Vagina (tissue), 2 donors: ENCODE measurements around the gene TULP4. TPM values are rescaled to one million over a fixed set of nuclear protein-coding genes. Genes with fewer than 3 reads are reported as not detected.

Experiments used
- DNase-seq, 2 donors: peaks; one replicate each; pipeline ENCODE4 v3.0.0-alpha.2; 2017; ENCODE audit errors: extremely low spot score in 2 of 2
- H3K27ac ChIP-seq: fragments of 200-600 bp; sonication (generic); one replicate; pipeline ENCODE4 v1.5.1; 2019
- H3K27me3 ChIP-seq: fragments of 200-600 bp; sonication (generic); one replicate; pipeline ENCODE4 v1.5.1; 2019
- H3K36me3 ChIP-seq, 2 donors: fragments of 200-600 bp; sonication (generic); one replicate each; pipeline ENCODE4 v1.5.1; 2017 to 2019
- H3K4me1 ChIP-seq: fragments of 200-600 bp; sonication (generic); one replicate; pipeline ENCODE4 v1.5.1; 2019
- H3K4me3 ChIP-seq, 2 donors: fragments of 200-600 bp; sonication (generic); 1 replicate in 1 of 2; 2 replicates in 1 of 2; pipeline ENCODE4 v1.5.1; 2016 to 2019
- H3K9me3 ChIP-seq: fragments of 200-600 bp; sonication (generic); one replicate; pipeline ENCODE4 v1.5.1; 2019
- POLR2A ChIP-seq, 2 donors: fragments of 450-650 bp; IDR thresholded peaks; one replicate each; pipeline ENCODE4 v1.6.1; 2017; ENCODE audit warnings: antibody characterized with exemption in 2 of 2, mild to moderate bottlenecking in 2 of 2, moderate library complexity in 2 of 2
- POLR2AphosphoS5 ChIP-seq, 2 donors: sonication (generic); formaldehyde crosslinking; IDR thresholded peaks; one replicate each; pipeline ENCODE4 v1.9.0; 2017; ENCODE audit warnings: antibody characterized with exemption in 2 of 2, mild to moderate bottlenecking in 2 of 2, low read depth in 1 of 2; ENCODE audit not compliant: insufficient read depth in 1 of 2
- intact Hi-C: fragments of 100-400 bp; cut with DNase I; formaldehyde crosslinking; loops from one replicate; pipeline ENCODE4 v1.15.1; 2023
- total RNA-seq: library from RNA; depleted of rRNA; stranded (reverse); fragments of >200 nt; gene quantifications from one replicate; pipeline ENCODE4 v1.2.3, GENCODE V29; 2016
- TF ChIP-seq, protein P1 (sequence below), 3 experiments: fragments of 450-650 bp in 2 of 3; fragments of 200-600 bp in 1 of 3; sonication (generic) in 1 of 3; IDR thresholded peaks; one replicate each; pipeline ENCODE4 v1.5.1; 2017 to 2019; ENCODE audit warnings: antibody characterized with exemption in 3 of 3, mild to moderate bottlenecking in 2 of 3, moderate library complexity in 2 of 3

TULP4 gene
- total RNA-seq, 1 donor from 2014 or later: 79.8 TPM

DNA sequence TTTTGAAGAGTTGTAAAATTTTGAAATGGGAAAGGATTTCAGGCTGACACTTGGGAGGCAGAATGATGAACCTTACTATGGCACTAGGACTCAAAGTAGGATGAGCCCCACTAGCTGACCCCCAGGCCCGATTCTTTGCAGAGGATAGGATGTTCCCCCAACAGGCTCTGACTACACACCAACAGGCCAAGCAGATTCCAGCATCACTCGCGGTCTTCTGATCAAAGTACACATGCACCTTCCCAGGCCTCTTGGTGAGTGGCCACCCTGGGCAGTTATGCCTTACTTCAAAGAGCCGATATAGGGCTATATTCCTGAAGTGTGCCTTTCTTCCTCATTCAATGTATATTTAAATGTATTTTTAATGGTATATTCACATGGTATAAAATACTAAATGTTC, 130.0 kb downstream of the TULP4 start:
- Histone ChIP-seq H3K36me3 (peaks cover 0 to 3% of the 10 kb centered on the region in 2 donors), H3K4me1 (no peaks in the 10 kb centered on the region), H3K4me3 (no peak overlapping the region), H3K27ac (no peak overlapping the region), H3K27me3 (no peaks in the 10 kb centered on the region), H3K9me3 (no peaks in the 10 kb centered on the region)
- DNase-seq: no peak
- TF ChIP-seq, protein P1, sequence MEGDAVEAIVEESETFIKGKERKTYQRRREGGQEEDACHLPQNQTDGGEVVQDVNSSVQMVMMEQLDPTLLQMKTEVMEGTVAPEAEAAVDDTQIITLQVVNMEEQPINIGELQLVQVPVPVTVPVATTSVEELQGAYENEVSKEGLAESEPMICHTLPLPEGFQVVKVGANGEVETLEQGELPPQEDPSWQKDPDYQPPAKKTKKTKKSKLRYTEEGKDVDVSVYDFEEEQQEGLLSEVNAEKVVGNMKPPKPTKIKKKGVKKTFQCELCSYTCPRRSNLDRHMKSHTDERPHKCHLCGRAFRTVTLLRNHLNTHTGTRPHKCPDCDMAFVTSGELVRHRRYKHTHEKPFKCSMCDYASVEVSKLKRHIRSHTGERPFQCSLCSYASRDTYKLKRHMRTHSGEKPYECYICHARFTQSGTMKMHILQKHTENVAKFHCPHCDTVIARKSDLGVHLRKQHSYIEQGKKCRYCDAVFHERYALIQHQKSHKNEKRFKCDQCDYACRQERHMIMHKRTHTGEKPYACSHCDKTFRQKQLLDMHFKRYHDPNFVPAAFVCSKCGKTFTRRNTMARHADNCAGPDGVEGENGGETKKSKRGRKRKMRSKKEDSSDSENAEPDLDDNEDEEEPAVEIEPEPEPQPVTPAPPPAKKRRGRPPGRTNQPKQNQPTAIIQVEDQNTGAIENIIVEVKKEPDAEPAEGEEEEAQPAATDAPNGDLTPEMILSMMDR (IDR thresholded peaks at IDR 0.05): no peak
- TF ChIP-seq POLR2A (IDR thresholded peaks at IDR 0.05): no peak
- no peak for TF ChIP-seq POLR2AphosphoS5 (IDR thresholded peaks at IDR 0.05; ENCODE audit: insufficient read depth in 1 of 2, low read depth in 1 of 2)
- intact Hi-C loops: no loop called here

DNA sequence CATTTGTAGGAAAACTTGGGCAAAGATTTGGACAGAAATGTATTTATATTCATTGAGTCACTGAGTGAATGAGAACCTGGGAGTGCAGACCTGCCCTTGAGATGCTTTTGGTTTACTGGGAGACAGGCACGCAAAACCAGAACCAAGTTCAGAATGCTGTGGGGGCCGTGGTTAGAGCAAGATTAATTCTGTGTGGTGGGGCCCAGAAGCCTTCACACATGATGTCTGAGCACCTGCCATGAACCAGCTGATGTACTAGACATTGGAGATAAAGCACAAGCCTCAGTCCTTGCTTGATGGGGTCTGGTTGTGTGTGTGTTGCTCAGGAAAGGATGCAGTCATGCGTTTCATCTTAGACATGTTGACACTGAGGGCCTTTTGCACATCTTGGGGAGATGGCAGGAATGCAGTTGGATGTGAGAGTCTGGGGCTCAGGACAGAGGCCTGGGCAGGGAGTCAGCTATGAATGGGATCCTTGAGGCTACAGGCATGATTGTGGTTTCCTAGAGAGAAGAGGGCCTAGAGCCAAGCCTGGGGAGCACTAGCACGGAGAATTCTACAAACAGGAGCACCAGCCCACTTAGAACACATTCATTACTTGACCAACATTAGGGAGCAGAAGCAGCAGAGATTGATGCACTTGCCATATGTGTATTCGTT, 133.3 kb downstream of the TULP4 start:
- Histone ChIP-seq H3K36me3 (peaks cover 0 to 8% of the 10 kb centered on the region in 2 donors), H3K4me3 (no peak overlapping the region), H3K4me1 (no peaks in the 10 kb centered on the region), H3K27me3 (no peaks in the 10 kb centered on the region), H3K27ac (no peak overlapping the region), H3K9me3 (no peaks in the 10 kb centered on the region)
- TF ChIP-seq POLR2A (IDR thresholded peaks at IDR 0.05) (no peak), POLR2AphosphoS5 (IDR thresholded peaks at IDR 0.05; ENCODE audit: insufficient read depth in 1 of 2, low read depth in 1 of 2) (no peak)
- TF ChIP-seq, protein P1 (IDR thresholded peaks at IDR 0.05): no peak
- no peak for DNase-seq
- intact Hi-C loops: no loop called here

DNA sequence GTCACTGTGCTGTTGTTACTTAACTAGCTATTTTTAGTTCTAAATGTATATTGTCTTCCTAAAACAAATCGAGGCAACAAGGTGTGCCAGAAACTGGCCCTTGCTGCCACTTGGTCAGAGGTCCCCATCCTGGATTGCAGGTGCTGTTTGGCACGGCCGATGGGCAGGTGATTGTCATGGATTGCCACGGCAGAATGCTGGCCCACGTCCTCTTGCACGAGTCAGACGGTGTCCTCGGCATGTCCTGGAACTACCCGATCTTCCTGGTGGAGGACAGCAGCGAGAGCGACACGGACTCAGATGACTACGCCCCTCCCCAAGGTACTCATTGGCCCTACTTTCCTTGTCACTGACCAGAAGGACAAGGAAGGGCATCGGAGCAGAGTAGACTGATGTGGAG, 136.6 kb downstream of the TULP4 start:
- Histone ChIP-seq H3K4me3 (no peak overlapping the region), H3K36me3 (peaks cover 0 to 11% of the 10 kb centered on the region in 2 donors), H3K27ac (no peak overlapping the region), H3K9me3 (no peaks in the 10 kb centered on the region), H3K27me3 (no peaks in the 10 kb centered on the region), H3K4me1 (no peaks in the 10 kb centered on the region)
- TF ChIP-seq POLR2A (IDR thresholded peaks at IDR 0.05) (no peak), POLR2AphosphoS5 (IDR thresholded peaks at IDR 0.05; ENCODE audit: insufficient read depth in 1 of 2, low read depth in 1 of 2) (no peak)
- intact Hi-C loops: no loop called here
- no peak for DNase-seq

DNA sequence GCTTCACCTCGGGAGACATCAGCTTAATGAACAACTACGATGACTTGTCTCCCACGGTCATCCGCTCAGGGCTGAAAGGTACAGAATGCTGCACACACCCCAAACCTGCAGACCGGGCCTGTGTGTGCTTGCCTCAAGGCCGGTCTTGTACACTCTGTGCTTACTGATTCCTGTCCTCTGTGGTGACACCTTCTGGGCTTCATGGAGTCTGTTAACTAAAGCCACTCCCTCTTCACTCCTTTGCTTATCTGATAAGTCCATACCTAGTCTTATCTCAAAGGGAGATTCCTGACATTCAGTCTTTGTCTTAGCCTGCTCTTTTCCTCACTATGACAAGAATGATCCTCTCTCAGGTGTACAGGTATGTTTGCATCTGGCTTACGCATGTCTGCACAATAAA, 139.9 kb downstream of the TULP4 start:
- intact Hi-C loops: no loop called here
- Histone ChIP-seq H3K36me3 (peaks cover 0 to 11% of the 10 kb centered on the region in 2 donors), H3K4me3 (no peak overlapping the region), H3K27me3 (no peaks in the 10 kb centered on the region), H3K27ac (no peak overlapping the region), H3K9me3 (no peaks in the 10 kb centered on the region), H3K4me1 (no peaks in the 10 kb centered on the region)
- TF ChIP-seq POLR2AphosphoS5 (IDR thresholded peaks at IDR 0.05; ENCODE audit: insufficient read depth in 1 of 2, low read depth in 1 of 2): no peak
- TF ChIP-seq, protein P1 (IDR thresholded peaks at IDR 0.05): no peak
- no peak for TF ChIP-seq POLR2A (IDR thresholded peaks at IDR 0.05)
- DNase-seq: no peak

DNA sequence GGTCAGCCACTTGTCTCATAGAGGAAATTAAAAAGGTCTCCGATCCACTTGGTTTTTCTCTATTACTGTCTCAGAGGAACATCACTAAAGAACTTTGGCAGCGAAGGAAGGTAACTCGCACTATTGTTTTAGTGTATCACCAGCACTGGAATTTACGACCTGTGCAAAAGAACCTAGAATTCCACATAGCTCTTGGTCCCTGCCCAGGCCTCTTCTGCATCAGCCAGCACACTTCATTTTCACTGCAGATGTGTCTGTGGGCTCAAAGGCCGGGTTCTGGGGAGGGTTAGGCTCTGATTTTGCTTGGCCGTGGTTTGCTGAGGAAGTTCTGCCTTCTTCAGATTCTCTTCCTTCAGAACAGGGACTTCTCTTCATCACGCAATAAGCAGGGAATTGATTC, 144.9 kb downstream of the TULP4 start:
- H3K4me3 ChIP-seq: no peak overlapping the region
- H3K27me3 ChIP-seq: no peaks in the 10 kb centered on the region
- peaks cover 0 to 6% of the 10 kb centered on the region in 2 donors for H3K36me3 ChIP-seq
- no peaks in the 10 kb centered on the region for H3K9me3 ChIP-seq
- intact Hi-C loops: no loop called here
- H3K4me1 ChIP-seq: no peaks in the 10 kb centered on the region
- H3K27ac ChIP-seq: no peak overlapping the region
- TF ChIP-seq POLR2A (IDR thresholded peaks at IDR 0.05) (no peak), POLR2AphosphoS5 (IDR thresholded peaks at IDR 0.05; ENCODE audit: insufficient read depth in 1 of 2, low read depth in 1 of 2) (no peak)
- TF ChIP-seq, protein P1 (IDR thresholded peaks at IDR 0.05): no peak
- no peak for DNase-seq
